NCI-H2196 (cell line): ENCODE results near the gene ACKR3.

Source experiments
- DNase-seq: peaks from one replicate; lab custom pipeline; 2025; ENCODE audit not compliant: unreplicated experiment; lab: John Stamatoyannopoulos, UW

Gene ACKR3

DNA sequence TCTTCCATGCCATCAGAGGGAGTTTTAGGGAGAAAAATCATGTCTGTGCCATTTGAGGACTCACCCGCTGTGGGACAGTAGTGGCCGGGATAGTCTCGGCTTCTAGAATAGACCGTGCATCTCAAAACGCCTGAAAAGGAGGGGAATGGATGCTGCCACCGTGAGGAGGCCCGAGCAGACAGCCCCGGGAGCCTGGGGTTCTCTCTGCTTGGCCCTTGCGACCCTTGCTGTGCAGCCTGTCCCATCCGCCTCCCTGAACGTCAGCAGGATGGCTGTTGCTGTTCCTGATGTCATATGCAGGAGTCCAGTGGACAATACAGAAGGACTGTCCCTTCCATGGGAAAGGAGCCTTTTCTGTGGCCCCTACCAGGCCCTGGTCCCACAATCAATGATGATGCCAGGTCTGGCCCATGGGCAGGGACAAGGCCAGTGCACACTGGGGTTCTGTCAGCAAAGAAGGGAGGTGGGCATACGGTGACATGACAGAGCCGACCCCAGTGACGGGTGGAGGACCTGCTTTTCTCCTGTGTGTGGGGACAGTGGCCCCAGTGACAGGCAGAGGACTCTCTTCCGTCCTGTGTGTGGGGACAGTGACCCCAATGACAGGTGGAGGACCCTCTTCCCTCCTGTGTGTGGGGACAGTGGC is 58.8 kb downstream of the ACKR3 start:
- no peak for DNase-seq

DNA sequence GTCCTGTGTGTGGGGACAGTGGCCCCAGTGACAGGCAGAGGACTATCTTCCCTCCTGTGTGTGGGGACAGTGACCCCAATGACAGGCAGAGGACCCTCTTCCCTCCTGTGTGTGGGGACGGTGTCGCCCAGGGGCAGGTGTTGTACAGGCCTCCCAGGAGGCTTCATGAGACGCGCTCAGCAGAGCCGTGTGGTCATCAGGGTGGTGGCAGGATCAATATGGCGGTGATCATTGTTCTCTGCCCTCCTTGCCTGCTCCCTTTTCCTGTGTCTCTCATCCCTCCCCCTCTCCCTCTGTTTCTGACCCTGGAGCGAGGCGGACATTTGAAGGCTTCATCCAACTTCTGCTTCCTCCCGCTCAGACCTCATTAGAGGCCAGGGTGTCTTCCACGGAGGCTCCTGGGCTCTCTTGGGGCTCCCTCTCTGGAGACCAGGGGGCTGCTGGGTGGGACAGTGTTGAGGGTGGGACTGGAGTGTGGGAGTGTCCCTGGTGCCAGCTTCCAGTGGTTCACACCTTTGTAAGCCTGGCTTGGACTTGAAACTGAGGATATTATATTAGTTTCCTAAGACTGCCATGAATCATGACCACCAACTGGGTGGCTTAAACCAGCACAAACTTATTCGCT is 59.5 kb downstream of the ACKR3 start:
- no peak for DNase-seq

DNA sequence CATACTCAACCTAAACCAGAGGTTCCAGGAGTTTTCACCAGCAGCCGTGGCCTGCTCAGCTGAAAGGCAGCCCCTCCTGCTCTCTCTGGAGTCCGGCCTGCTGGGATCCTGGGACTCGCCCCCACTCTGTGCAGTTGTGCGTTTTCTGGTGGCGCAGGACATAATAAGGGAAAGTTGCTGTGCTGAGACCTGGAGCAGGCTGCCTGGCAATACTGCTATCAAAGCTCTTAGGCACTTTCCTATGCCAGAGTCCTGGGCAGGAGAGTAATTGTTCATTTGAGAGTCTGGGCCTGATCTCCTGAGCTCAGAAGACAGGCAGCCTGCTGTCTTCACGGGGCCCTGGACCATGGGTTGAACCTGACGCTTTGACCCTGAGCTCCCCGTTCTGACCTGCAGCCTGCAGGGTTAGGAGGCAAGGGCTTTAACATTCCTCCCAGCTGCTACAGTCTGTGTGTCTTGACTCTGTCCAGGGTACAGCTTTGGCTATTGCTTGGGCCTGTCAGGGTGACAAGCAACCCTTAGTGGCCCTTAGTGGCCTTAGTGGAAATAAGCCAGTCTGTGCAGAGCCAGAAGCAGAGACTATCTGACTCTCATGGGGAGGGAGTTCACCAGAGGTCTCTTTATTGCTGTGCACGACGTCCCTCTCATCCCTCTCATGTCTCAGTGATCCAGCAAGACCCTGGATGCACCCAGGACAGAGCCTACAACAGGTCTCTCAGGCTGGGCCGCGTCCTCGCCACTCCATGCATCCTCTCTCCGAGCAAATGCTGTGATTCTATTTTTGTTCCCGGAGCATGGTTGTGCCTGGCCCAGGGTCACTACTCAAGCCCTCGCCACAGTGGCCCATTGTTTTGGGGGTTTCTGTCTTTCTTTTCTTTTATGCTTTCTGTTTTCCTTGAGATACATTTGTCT is 60.6 kb downstream of the ACKR3 start:
- no peak for DNase-seq

DNA sequence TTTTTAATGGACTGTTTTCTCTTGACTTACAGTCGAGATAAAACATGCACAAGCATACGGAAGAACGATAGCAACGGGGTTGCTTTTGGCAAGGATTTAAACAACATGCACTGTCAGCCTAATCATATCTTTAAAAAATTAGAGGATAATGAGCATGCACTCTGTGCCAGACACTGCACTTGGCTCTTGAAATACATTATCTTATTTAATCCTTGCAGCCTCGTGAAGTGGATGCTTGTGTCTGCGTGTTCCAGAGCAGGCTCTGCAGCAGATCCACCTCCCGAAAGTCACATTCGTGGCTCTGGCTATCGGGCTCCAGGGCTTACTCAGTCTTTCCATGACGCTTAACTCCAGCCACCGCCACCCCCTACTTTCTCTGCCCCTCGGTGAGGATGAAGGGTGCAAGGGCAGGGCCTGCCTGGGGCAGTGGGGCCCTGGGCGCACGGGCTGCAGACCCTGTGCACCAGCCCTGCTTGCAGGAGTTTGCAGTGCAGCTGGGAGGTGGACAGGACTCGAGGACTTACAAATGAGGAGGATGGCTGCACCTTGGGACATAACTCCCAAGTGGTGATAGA is 61.7 kb downstream of the ACKR3 start:
- DNase-seq, result no peak

DNA sequence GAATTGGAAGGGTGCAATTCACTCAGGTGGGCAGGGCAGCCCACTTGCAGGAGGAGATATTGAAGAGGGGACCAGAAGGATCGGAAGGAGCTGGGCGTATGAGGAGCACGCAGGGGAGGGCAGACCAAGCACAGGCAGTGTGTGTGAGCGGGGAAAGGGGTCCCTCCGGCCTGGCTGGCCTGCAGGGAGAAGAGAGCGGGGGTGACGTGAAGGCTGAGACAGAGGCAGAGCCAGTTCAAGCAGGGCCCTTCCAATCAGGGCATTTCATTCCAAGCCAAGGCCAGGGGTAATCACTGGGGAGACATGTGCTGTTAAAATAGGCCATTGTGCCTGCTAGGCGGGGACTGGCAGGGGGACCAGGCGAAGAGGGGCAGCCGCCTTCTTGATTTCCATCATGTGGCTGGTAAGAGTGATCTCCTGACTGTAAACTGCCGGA is 62.2 kb downstream of the ACKR3 start:
- no peak for DNase-seq
